ENCODE results near the gene WWC1.

WWC1 gene

GRCh38 chr5:168413596-168413995 lies 122.2 kb downstream of the WWC1 start:
- no peak overlapping the region for H3K4me3 ChIP-seq (replicated peaks; ENCODE audit: low read depth, low read length)
- no peak for DNase-seq (ENCODE audit: extremely low read depth, low read depth)
- TF ChIP-seq CTCF (IDR thresholded peaks at IDR 0.05; ENCODE audit: low read depth, low read length, missing control alignments) = no peak

- H3K4me3 ChIP-seq (replicated peaks; ENCODE audit: low read depth, low read length) = no peak overlapping the region
- DNase-seq (ENCODE audit: extremely low read depth, low read depth) = no peak
- no peak for TF ChIP-seq CTCF (IDR thresholded peaks at IDR 0.05; ENCODE audit: low read depth, low read length, missing control alignments)
Measured at GRCh38 chr5:168415401-168415800, 124.0 kb downstream of the WWC1 start.

- DNase-seq (ENCODE audit: extremely low read depth, low read depth) = no peak
- TF ChIP-seq CTCF (IDR thresholded peaks at IDR 0.05; ENCODE audit: low read depth, low read length, missing control alignments) = no peak
- H3K4me3 ChIP-seq (replicated peaks; ENCODE audit: low read depth, low read length) = no peak overlapping the region
Measured at GRCh38 chr5:168415971-168416370, 124.5 kb downstream of the WWC1 start.

GRCh38 chr5:168417731-168418429 lies 126.4 kb downstream of the WWC1 start:
- no peak overlapping the region for H3K4me3 ChIP-seq (replicated peaks; ENCODE audit: low read depth, low read length)
- no peak for DNase-seq (ENCODE audit: extremely low read depth, low read depth)
- TF ChIP-seq CTCF (IDR thresholded peaks at IDR 0.05; ENCODE audit: low read depth, low read length, missing control alignments) = no peak

GRCh38 chr5:168420461-168420860 lies 129.0 kb downstream of the WWC1 start:
- no peak for TF ChIP-seq CTCF (IDR thresholded peaks at IDR 0.05; ENCODE audit: low read depth, low read length, missing control alignments)
- no peak overlapping the region for H3K4me3 ChIP-seq (replicated peaks; ENCODE audit: low read depth, low read length)
- DNase-seq (ENCODE audit: extremely low read depth, low read depth) = no peak

- TF ChIP-seq CTCF (IDR thresholded peaks at IDR 0.05; ENCODE audit: low read depth, low read length, missing control alignments) = no peak
- no peak for DNase-seq (ENCODE audit: extremely low read depth, low read depth)
- no peak overlapping the region for H3K4me3 ChIP-seq (replicated peaks; ENCODE audit: low read depth, low read length)
Measured at GRCh38 chr5:168422431-168422830, 131.0 kb downstream of the WWC1 start.

- TF ChIP-seq CTCF (IDR thresholded peaks at IDR 0.05; ENCODE audit: low read depth, low read length, missing control alignments) = no peak
- no peak for DNase-seq (ENCODE audit: extremely low read depth, low read depth)
- H3K4me3 ChIP-seq (replicated peaks; ENCODE audit: low read depth, low read length) = no peak overlapping the region
Measured at GRCh38 chr5:168423478-168423877, 132.0 kb downstream of the WWC1 start.

All from HFF-Myc (cell line).